Measurements from ENCODE around the gene CARD8.

Gene CARD8

DNA sequence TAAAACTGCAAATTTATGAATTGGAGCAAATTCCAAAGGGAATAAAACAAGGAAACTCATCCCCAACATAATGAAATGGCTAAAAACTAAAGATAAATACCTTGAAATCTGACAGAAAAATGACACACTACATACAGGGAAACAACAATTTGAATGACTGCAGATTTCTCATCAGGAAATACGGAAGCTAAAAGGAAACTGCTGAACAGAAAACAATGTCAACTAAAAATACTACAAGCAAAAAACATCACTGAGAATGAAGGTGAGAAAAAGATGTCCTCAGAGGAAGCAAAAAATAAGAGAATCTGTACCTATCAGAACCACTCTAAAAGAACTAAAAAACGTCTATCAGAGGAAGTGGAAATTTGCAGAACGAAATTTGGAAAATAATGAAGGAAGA lies 45.7 kb downstream of the CARD8 start:
- no peak for DNase-seq

DNA sequence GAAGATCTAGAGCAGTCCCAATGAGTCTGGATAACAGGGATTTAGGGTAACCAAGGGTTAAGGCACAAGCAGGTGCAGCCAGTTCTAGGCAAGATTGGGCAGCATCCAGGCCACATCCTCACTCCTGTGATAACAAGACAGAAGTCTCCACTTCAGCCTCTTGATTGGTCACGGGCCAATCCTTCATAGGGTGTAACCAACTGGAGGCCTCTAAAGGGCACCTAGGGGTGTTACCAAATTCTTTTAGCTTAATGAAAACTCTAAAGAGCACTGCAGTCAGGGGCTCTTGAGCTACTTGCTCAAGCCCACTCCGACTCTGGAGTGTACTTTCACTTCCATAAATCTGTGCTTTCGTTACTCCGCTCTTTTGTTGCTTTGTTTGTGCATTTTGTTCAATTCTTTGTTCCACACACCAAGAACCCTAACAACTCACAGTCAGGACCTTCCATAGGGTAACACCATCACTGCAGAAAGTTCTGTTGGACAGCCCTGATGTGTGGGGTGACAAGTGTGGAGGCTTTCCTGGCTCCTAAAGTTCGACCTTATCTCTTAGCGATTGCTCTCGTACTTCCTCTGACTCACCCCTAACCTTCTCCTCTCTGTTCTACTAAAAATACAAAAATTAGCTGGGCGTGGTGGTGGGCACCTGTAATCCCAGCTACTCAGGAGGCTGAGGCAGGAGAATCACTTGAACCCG lies 49.2 kb downstream of the CARD8 start:
- DNase-seq = no peak

DNA sequence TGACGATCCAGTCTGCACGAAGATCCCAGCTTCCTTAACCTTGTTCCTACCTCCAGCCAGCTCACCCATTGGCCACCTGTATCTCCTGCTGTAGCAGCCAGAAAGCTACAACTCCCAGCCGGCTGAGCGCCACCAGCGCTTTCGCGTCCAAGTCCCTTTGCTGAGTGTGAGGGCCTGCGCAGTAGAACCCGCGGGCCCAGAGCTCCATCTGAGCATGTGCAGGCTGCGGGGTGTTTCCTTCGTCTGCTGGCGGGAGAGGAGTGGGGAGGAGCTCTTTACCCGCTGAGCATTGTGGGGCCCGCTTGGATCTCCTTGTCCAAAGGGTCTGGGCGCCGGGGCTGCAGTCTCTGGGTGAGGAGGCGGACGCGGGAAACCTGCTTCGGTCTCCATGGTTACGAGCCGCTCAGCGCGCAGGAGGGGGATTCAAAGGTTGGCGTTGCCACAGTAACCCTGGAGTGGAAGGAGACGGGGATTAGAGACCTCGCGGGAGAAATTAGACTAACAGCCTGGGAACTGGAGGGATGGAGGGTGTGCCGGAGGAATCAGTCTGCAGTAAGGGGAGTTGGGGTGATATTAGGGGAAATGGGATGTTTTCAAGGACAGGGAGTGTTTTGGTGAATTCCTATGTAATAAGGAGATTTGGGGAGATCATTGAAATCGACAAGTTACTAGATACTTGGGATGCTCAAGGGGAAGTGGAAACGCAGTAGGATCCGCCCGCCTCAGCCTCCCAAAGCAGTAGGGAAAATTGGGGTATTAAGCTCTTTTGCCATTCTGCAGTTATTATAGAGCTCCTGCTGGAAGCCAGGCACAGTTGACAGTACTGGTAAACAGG lies 51.7 kb downstream of the CARD8 start:
- DNase-seq = peak; percentile 70 to 98 (median 96)

DNA sequence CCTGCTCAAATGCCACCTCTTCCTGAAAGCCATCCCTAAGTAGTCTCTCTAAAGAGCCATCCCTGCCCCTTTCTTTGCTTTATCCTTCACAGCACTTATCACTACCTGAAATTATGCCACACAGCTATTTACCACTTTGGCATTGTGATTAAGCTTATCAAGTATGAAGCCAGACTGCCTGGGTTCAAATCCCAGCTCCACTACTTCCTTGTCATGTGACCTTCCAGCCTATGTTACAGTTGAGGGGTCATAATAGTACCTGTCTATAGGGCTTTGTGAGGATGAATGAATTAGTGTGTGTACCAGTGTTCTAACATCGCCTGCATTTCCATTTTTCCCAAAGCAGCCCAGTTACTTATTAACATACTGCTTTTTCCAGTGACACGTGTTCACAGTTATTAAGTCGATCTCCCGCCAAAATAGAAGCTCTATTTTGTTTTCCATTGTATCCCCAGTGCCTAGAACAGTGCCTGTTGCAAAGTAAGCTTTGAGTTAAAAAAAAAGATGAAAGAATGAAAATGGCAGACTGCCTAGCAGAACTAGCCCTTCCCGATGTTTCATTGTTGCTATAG lies 52.4 kb downstream of the CARD8 start:
- no peak for DNase-seq

DNA sequence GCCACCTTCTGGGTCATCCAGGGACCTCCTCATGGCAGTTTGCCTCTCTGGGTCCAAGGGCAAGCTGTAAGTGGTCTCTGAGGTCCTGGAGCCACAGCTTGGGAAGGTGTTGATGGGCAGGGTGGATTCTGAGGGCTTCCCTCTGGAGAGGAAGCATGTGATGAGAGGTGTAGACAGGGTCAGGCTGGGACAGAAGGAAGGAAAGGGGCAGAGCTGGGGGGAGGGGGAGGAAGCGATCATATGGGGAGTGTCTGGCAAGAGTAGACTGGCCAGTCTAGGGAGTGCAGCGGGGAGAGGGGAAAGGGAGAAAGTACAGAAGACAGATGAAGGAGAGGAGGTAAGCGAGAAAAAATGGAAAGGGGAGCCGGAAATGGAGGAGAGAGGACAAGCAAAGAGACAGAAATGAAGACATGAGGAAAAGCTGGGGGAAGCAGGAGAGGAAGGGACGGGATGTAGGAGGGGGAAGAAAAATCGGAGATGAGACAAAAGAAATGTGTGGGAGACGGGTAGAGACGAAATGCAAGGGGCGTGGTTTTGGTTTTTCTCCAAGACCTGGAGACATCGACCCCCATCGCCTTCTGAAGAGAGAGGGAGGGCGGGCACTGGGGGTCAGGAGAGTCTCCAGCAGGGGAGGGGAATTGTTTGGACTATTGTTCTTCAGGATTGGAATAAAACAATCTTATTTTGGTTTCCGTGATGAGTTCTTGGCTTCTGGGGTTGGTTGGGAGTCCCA lies 58.6 kb downstream of the CARD8 start:
- no peak for DNase-seq

DNA sequence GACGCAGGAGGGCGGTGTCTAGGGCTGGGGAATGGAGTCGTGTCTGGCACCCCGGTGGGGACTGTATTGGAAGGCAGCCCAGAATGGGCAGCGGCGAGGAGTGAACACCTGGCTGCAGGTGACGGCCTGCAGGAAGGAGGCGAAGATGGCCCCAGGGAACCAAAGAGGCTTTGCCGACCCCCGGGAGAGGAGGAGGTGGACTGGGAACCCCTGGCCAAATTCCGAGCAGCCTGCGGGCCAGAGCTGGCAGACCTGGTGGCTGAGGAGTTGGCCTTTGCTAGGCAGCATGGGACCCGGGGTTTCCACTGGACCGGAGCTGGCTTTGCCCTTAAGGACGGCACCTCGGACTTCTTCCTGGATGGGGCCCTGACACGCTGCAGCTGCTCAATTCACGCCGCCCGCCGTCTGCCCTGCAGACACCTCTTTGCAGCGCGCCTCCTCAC lies 59.4 kb downstream of the CARD8 start:
- no peak for DNase-seq

DNA sequence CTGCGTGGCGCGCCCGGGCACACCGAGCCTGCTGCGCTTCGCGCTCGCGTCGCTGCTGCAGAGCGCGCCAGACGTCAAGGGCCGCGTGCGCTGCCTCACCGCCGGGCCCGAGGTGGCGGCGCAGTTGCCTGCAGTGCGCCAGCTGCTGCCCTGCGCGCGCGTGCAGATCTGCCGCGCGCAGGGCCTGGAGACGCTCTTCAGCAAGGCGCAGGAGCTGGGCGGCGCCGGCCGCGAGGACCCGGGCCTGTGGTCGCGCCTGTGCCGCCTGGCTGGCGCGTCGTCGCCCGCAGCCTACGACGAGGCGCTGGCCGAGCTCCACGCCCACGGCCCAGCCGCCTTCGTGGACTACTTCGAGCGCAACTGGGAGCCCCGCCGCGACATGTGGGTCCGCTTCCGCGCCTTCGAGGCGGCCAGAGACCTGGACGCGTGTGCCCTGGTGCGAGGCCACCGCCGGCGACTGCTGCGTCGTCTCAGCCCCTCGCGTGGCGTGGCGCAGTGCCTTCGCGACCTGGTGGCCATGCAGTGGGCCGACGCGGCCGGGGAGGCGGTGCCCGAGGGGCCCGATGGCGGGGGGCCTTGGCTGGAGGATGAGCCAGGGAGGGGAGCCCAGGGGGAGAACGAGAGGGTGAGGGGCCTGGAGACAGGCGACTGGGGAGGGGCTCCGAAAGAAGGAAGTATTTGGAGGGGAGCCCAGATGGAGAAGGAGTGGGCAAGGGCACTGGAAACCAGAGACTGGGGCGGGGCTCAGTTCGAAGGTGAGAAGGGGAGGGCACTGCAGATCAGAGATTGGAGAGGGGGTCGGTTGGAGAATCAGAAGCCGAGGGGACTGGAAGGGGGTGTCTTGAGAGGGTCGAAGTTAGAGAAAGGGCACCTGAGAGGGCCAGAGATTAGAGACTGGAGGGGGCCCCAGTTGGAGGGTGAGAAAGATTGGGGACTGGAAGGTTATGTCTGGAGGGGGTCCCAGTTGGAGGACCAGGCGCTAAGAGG lies 60.6 kb downstream of the CARD8 start:
- DNase-seq = no peak

DNA sequence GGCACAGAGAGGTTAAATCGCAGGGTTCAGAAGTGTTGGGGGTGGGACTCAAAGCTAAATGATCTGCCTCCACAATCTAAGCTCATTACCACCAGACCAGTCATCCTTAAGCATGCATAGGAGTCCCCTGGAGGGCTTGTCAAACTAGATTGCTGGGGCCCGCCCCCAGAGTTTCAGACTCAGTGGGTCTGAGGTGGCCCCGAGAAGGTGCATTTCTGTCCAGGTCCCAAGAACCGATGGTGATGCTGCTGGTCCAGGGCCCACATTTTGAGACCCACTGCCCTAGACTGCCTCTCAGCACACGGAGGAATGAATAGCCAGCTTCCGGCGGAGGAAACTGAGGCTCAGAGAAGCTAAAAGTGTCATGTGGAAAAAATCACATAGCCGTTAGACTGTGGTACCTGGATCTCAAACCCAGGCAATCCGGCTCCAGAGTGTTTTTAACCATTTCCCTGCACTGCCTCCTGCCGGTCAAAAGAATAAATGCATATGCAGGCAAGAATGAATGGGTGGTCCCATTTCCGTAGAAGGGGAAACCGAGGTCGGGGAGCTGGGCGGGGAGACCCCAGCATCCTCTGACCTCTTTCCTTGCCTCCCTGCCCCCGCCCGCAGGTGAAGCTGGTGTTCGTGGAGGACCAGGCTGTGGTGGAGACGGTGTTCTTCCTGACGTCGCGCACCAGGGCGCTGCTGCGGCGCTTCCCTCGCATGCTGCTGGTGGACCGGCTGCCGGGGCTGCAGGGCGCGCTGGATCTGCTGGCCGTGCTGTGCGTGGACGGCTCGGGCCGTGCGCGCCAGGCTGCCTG lies 61.5 kb downstream of the CARD8 start:
- DNase-seq = no peak

DNA sequence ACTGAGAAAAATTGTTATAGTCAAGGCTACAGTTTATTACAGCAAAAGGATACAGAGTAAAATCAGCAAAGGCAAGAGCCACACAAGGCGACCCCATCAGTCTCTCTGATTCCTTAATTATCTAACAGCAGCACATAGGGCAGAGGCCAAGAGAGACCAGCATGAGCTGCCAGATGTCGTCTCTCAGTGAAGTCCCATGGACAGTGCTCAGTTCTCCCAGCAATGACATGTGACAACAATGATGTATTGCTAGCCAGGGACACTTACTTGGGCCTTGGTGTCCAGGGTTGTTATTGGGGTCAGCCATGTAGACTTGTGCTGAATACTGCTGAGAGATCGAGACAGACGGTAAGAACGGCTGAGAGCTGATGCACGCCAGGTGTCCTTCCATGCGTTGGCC lies 63.0 kb downstream of the CARD8 start:
- DNase-seq = peak in 1 of 58 donors; percentile 22

DNA sequence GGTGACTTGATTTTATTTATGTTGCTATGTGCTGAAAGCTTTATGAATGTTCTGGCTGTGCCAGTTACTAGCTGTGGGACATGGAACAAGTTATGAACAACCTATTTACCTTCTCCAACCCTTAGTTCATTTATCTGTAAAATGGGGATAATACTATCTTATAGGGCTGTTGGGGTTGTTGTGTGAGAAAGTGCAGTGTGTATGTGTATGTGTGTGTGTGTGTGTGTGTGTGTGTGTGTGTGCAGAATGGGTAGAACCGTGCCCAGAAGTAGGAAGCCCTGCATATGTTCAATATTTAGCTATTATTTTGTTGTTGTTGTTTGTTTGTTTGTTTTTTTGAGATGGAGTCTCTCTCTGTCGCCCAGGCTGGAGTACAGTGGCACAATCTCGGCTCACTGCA lies 64.8 kb downstream of the CARD8 start:
- no peak for DNase-seq

DNA sequence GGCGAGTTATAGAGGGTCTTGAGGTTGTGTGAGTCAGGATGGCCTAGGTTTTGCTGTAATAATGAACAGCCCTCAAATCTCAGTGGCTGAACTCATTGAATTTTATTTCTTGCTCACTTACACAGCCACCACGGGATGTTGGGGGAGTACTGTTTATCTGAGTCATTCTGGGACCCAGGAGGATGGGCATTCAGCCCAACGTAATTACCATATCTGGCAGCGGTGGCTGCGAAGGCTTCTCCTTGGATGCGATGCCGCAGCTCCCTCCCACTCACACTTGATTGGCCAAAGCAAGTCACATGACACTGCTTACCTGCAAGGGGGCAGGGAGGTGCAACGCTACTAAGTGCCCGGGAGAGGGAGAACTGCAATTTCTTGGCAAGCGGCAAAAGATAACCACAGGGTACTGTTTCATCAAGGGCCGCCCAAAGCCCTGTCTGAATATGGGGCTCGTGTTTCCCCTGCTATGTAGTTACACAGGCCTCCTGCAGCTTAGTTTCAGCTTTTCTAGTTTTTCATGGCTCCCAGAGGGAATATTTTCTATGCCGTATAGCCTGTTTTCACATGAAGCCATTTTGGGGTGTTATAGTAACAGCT lies 65.3 kb downstream of the CARD8 start:
- DNase-seq = peak in 55 of 58 donors; percentile 11 to 87 (median 64)

DNA sequence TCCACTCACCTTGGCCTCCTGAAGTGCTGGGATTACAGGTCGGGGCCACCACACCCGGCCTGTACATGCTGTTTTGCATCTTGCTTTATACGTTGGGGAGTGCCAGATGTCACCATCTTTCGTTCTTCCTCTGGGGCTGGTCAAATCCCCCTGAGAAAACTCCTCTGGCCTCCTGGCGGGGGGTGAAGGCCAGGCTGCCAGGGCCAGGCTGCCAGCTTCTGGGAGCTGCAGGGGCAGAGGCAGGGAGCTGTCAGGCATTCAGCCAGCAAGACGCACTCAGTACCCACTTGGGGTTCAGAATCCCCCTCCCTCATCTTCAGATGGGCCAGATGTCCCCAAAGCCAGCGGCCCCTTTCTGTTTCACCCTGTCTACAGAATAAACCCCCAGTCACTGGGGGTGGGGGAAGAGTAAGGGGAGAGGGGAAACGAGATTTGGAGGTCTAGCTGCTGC lies 69.1 kb downstream of the CARD8 start:
- no peak for DNase-seq

DNA sequence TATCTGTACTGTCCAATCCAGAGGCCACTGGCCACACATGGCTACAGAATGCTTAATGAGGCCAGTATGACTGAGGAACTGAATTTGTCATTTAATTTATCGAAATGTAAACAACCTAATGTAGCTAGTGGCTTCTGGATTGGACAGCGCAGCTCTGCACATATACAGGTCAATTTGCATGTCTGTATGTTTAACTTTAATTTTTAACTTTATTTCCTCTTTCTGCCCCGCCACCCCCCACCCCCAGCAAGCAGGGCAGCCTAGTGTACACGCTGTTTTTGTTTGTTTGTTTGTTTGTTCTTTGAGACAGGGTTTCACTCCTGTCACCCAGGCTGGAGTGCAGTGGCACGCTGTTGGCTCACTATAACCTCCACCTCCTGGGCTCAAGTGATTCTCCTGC lies 69.7 kb downstream of the CARD8 start:
- DNase-seq = no peak

DNA sequence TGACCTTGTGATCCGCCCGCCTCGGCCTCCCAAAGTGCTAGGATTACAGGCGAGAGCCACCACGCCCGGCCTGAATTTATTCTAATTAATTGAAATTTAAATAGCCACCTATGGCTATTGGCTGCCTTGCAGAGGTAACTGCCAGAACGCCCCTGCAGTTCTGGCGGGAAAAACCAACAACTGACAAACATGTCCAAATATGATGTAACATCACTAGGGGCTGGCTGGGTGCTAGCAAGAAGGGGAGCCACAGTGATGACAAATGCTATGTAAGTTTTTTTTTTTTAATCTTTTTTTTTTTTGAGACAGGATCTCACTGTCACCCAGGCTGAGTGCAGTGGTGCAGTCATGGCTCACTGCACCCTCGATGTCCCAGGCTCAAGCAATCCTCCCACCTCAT lies 72.4 kb downstream of the CARD8 start:
- DNase-seq = no peak

DNA sequence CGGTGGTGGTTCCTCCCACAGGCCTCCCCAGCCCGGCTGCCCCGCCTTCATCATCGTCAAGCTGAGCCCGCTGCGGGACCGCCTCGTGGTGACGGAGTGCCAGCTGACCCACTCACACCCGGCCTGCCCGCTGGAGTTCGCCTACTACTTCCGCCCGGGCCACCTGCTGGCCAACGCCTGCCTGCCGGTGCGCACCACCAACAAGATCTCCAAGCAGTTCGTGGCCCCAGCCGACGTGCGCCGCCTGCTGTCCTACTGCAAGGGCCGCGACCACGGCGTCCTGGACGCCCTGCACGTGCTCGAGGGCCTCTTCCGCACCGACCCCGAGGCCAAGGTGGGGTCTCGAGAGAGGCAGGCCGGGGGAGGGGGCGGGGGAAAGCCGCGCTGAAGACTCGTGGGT lies 73.3 kb downstream of the CARD8 start:
- no peak for DNase-seq

DNA sequence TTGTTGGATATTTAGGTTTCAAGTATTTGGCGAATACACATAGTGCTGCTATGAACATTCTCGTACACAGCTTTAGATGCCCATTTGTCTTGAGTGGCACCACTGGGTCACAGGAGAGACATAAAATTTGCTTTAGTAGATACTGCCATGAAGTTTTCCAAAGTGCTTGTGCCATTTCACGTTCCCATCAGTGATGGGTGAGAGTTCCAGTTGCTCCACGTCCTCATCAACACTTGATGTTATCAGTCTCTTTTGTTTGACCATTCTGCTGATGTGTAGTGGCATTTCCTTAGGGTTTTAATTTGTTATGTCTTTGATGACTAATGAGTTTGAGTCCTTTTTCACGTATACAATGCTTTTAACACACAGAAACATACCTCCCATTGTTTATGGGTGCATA lies 74.2 kb downstream of the CARD8 start:
- DNase-seq = no peak

DNA sequence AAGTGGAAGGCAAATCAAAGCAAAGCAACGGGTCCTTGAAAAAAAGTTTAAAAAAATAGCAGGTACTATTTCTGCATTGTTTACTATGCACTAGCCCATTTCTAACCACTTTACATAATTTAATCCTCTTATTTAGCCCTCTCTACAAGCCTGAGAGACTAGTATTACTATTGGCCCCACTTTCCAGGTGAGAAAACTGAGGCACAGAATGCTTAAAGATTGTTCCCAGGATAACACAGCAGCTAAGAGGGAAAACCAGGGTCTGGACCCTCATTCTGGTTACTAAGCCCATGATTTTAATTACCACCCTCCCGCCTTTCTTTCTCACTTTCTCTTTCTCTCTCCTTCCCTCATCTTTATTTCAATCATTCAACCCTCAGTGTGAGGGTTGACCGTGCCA lies 79.5 kb downstream of the CARD8 start:
- no peak for DNase-seq

DNA sequence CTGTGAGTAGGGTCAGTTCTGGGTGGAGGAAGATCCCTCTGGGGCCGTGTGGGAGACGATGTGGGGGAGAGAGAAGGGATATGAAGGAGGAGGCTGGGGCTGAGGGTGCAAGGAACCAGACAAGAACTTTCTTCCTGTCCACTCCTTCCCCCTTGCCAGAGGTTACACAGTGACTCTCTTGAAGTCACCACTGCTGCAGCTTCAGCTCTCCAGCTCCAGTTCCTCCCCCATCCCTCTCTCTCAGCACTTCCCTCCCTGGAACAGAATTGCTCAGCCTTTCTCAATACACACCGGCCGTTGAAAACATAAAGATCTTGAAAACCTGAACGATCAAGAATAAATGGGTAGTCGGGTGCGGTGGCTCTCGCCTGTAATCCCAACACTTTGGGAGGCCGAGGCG lies 80.1 kb downstream of the CARD8 start:
- no peak for DNase-seq

DNA sequence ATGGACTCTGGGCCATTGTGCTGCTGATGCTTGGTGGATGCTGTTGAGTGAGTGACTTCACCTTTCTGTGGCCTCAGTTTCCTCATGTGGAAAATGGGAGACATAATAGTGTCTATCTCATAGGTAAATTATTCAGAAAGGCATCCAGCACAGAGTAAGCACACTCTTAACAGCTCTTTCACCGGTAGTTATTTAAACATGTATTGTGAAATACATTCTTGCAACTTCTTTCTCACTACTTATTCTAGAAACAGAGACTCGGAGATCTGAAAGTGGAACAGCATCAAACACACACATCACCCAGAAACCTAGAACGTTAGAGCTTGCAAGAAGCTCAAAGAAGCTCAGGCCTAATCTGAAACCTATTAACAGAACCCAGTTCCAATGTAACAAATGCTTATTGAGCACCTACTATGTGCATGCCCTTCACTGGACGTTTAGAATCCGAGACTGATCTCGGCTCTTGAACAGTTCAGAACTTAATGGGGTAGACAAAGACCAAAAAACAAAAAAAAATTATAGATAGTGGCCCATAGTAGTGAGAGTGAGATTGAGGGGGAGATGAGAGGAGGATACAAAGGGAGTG lies 81.2 kb downstream of the CARD8 start:
- no peak for DNase-seq
